ENCODE data around the gene TANK.
"Not testable (repeated sequence)": the region's sequence is repeated elsewhere in the genome, so short reads cannot be mapped to it uniquely, and the experiment has no call there.

The TANK gene

DNA sequence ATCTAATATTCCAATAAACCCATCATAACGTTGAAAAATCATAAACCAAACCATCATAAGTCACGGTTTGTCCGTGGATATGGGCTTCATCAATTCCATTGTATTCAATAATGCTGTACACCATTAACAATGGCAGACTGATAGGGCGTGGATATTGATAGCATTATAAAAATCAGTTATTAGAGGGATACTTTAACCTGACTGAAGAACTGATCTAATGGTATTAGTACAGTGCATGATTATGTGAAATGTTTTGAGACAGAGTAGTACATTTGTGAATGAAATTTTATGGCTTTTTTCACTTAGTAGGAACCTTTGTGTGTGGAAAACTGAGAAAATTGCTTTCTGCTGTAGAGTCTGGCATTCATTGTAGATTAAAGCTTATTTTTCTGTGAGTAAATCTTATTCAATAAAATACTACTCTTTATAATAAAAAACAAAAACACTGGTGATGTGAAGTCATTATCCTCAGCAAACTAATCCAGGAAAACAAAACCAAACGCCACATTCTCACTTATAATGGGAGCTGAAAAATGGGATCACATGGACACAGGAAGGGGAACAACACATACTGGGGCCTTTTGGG, 119.1 kb downstream of the TANK start:
- DNase-seq, result not testable (repeated sequence)

DNA sequence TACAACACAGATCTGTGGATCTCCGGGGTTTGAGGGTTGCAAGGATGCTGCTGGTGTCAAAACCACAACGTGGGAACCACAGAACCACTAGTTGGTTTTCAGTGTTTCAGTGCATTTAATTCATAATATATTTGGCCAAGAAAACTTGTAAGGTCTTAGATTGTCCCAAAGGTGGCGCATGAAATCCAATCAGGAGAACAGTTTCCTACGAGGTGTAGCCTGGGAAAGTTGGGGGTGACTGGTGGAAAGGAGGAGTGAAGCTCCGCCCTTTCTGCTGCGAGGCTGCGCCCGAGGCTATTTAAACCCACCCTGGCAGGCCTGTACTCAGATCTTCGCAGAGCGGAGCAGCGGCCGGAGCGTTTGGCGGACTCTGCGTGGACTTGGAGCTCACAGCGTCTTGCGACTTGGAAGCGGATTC, 120.7 kb downstream of the TANK start:
- DNase-seq, result peak; percentile 19 to 63

DNA sequence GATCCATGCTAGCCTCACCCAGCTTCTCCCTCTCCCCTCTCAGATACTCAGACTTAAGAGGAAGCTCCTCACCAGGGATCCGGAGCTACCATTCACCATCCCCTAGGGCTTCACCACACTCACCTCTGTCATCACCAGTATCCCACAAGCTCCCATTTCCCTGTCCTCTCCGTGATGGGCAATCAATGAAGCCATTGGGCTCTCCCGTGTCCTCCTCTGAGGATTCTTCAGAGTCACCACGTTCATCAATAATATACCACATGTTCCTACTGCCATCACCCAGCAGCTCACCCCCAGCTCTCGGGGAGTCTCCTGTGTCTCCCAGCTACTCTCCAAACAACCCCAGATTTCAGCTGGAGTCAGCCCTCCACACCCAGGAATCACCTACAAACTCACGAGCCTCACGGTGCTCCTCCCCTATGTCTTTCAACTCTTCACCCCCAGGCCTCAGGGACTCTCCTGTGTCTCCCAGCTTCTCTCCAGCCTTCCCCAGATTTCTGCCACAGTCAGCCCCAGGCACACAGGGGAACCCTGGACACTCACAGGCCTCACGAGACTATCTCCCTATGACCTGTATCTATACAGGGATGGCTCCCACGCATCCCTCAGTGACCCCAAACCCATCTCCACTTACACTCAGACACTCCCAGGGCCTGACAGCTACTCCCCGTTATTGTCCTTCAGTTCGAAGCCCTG, 121.5 kb downstream of the TANK start:
- peak in 1 of 2 donors; percentile 16 for DNase-seq

DNA sequence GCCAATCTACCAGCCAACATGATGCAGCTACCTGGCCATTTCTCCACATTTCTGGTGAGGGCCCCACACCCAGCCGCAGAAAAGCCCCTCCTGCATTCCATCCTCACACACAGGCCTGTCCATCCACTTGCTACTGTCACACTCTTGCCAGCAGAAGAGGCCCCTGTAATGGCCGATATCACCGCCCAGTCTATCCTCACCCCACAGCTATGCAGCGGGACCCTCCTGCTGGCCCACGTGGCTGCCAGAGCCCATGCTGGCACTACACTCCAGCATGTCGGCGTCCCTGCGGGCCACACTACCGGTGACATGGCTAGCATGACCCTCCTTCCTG, 122.0 kb downstream of the TANK start:
- DNase-seq, result peak in 1 of 2 donors; percentile 32

DNA sequence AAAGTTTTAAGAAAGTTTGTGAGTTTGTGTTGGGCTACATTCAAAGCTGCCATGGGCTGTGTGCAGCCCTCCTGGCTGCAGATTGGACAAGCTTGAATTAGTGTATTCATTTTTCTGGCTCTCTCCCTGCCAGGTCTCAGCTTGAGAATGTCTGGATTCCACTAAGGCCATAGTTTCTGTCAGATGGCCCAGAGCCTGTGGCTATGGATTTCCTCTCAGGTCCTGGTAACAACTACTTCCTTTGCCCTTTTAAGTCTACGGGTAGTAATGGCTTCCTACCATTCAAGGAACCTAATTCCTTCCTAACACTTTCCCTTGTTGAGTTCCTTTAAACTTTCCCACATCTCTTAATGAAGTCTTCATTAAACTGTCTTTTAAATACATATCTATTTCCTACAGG, 123.7 kb downstream of the TANK start:
- DNase-seq, result no peak

All from CD4-positive, alpha-beta T cell treated with Interleukin-4 for 1 hour (primary cell).